BE2C (cell line): ENCODE results near the gene TNFSF10.

Experiments used
- DNase-seq: peaks from one replicate; pipeline ENCODE4 v3.0.0-alpha.2; 2020
- H3K27me3 ChIP-seq: fragments of 250-450 bp; sonication (Bioruptor Pico); 2 replicates; pipeline ENCODE4 v1.5.1; 2020; ENCODE audit warnings: mild to moderate bottlenecking
- H3K36me3 ChIP-seq: fragments of 250-450 bp; sonication (Bioruptor Pico); 2 replicates; pipeline ENCODE4 v1.5.1; 2020; ENCODE audit warnings: mild to moderate bottlenecking
- H3K4me1 ChIP-seq: fragments of 250-450 bp; sonication (Bioruptor Pico); 2 replicates; pipeline ENCODE4 v1.5.1; 2020
- H3K4me3 ChIP-seq: 2 replicates; pipeline ENCODE4 v1.5.1; 2011; ENCODE audit warnings: low read depth, low read length
- H3K9me3 ChIP-seq: fragments of 250-450 bp; sonication (Bioruptor Pico); 2 replicates; pipeline ENCODE4 v1.5.1; 2020
- TF ChIP-seq, protein P1 (sequence below): IDR thresholded peaks from 2 replicates; pipeline ENCODE4 v1.5.1; 2012; ENCODE audit warnings: mild to moderate bottlenecking, low read depth, low read length

TNFSF10 gene

GRCh38 chr3:172562871-172563865 lies 39.9 kb upstream of the TNFSF10 start:
- DNase-seq = no peak
- Histone ChIP-seq H3K36me3 (no peaks in the 10 kb centered on the region), H3K27me3 (peaks cover 4% of the 10 kb centered on the region; the same call in 1 of the 2 replicates), H3K9me3 (no peaks in the 10 kb centered on the region), H3K4me1 (no peaks in the 10 kb centered on the region), H3K4me3 (no peak overlapping the region)
- TF ChIP-seq, protein P1, sequence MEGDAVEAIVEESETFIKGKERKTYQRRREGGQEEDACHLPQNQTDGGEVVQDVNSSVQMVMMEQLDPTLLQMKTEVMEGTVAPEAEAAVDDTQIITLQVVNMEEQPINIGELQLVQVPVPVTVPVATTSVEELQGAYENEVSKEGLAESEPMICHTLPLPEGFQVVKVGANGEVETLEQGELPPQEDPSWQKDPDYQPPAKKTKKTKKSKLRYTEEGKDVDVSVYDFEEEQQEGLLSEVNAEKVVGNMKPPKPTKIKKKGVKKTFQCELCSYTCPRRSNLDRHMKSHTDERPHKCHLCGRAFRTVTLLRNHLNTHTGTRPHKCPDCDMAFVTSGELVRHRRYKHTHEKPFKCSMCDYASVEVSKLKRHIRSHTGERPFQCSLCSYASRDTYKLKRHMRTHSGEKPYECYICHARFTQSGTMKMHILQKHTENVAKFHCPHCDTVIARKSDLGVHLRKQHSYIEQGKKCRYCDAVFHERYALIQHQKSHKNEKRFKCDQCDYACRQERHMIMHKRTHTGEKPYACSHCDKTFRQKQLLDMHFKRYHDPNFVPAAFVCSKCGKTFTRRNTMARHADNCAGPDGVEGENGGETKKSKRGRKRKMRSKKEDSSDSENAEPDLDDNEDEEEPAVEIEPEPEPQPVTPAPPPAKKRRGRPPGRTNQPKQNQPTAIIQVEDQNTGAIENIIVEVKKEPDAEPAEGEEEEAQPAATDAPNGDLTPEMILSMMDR = no peak

DNA sequence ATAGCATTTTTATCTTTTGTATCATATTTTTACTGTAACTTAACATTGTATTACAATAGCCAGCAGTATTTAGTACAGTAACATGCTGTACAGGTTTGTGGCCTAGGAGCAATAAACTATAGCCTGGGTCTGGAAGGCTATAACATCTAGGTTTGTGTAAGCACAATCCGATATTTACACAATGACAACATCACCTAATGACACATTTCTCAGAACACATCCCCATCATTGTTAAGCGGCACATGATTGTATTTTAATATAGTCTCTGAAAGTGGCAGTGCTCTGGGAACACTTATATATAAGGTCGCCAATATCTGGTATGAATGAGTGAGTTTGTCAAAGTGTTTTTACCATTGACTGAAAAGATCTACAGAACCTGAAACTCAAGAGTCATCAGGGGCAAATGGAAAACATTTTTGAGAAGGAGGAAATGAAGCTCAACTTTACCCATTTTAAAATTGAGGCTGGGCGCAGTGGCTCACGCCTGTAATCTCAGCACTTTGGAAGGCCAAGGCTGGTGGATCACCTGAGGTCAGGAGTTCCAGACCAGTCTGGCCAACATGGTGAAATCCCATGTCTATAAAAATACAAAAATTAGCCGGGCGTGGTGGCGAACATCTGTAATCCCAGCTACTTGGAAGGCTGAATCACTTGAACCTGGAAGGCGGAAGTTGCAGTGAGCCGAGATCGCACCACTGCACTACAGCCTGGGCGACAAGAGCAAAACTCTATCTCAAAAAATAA lies 38.8 kb upstream of the TNFSF10 start:
- Histone ChIP-seq H3K9me3 (no peaks in the 10 kb centered on the region), H3K4me1 (no peaks in the 10 kb centered on the region), H3K4me3 (no peak overlapping the region), H3K36me3 (no peaks in the 10 kb centered on the region), H3K27me3 (peaks cover 4% of the 10 kb centered on the region; the same call in 1 of the 2 replicates)
- TF ChIP-seq, protein P1 = no peak
- no peak for DNase-seq

GRCh38 chr3:172560586-172560985 lies 37.4 kb upstream of the TNFSF10 start:
- Histone ChIP-seq H3K9me3 (no peaks in the 10 kb centered on the region), H3K4me3 (no peak overlapping the region), H3K36me3 (no peaks in the 10 kb centered on the region), H3K4me1 (no peaks in the 10 kb centered on the region), H3K27me3 (peaks cover 4% of the 10 kb centered on the region; the same call in 1 of the 2 replicates)
- DNase-seq = no peak
- TF ChIP-seq, protein P1 = no peak

GRCh38 chr3:172560026-172560425 lies 36.8 kb upstream of the TNFSF10 start:
- H3K36me3 ChIP-seq = no peaks in the 10 kb centered on the region
- DNase-seq = no peak
- TF ChIP-seq, protein P1 = no peak
- no peaks in the 10 kb centered on the region for H3K4me1 ChIP-seq
- no peaks in the 10 kb centered on the region for H3K9me3 ChIP-seq
- H3K4me3 ChIP-seq = no peak overlapping the region
- peaks cover 4% of the 10 kb centered on the region; the same call in 1 of the 2 replicates for H3K27me3 ChIP-seq

DNA sequence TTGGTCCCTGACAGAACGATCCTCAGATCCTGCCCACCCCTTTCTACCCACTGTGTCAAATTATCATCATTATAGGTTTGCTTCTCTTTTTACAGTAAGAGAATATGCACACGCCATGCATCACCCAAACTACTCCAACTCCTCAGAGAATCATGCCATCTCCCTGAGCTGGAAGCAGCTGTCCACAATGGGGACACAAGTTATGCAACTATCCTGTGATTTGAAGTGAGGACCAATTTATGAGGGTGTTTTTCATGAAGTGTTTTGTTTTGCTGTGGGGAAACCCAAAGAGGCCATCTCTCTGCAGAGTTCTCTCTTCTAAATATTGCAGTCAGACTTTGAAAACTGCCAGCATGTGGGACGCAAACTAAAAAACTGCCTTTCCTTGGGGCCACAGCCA lies 35.8 kb upstream of the TNFSF10 start:
- Histone ChIP-seq H3K4me3 (no peak overlapping the region), H3K36me3 (no peaks in the 10 kb centered on the region), H3K9me3 (no peaks in the 10 kb centered on the region), H3K27me3 (peaks cover 4% of the 10 kb centered on the region; the same call in 1 of the 2 replicates), H3K4me1 (no peaks in the 10 kb centered on the region)
- DNase-seq = no peak
- TF ChIP-seq, protein P1 = no peak
